ENCODE measurements around the gene UGT1A1. TPM values are rescaled to one million over a fixed set of nuclear protein-coding genes. Genes with fewer than 3 reads are reported as not detected.
A peak's percentile ranks its signal among the peaks of the same experiment; 100 is the strongest.
"Not testable (repeated sequence)": the region's sequence is repeated elsewhere in the genome, so short reads cannot be mapped to it uniquely, and the experiment has no call there.

UGT1A1 gene
- total RNA-seq, 4 donors from 2014 or later, result 1.7 to 72.9 (median 26.9) TPM

DNA sequence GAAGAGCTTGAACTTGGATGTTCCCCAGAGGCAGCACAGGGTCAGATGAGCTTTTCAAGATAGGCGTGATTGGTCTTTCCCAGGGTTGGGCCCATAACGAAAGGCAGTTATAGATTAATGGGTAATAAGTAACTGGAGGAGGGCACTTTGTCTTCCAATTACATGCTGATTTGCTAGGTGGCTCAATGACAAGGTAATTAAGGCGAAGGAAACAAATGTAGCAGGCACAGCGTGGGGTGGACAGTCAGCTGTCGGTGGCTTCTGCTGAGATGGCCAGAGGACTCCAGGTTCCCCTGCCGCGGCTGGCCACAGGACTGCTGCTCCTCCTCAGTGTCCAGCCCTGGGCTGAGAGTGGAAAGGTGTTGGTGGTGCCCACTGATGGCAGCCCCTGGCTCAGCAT, 41.5 kb upstream of the UGT1A1 start, which contains the start of gene UGT1A4:
Gene UGT1A4 (plus strand): TSS at position 185 of the 400 bp plus-strand sequence. CDS start 85 bp downstream, at position 270.
- H3K36me3 ChIP-seq, result no peaks in the 10 kb centered on the region
- H3K27ac ChIP-seq, result no peak within 1 kb of the TSS
- peak within 1 kb of the TSS in 1 of 4 donors; percentile 6 for H3K4me3 ChIP-seq
- H3K4me1 ChIP-seq, result no peaks in the 10 kb centered on the region
- H3K27me3 ChIP-seq, result no peaks in the 10 kb centered on the region
- no peak for DNase-seq
- H3K9me3 ChIP-seq, result no peaks in the 10 kb centered on the region
- TF ChIP-seq, protein P1, sequence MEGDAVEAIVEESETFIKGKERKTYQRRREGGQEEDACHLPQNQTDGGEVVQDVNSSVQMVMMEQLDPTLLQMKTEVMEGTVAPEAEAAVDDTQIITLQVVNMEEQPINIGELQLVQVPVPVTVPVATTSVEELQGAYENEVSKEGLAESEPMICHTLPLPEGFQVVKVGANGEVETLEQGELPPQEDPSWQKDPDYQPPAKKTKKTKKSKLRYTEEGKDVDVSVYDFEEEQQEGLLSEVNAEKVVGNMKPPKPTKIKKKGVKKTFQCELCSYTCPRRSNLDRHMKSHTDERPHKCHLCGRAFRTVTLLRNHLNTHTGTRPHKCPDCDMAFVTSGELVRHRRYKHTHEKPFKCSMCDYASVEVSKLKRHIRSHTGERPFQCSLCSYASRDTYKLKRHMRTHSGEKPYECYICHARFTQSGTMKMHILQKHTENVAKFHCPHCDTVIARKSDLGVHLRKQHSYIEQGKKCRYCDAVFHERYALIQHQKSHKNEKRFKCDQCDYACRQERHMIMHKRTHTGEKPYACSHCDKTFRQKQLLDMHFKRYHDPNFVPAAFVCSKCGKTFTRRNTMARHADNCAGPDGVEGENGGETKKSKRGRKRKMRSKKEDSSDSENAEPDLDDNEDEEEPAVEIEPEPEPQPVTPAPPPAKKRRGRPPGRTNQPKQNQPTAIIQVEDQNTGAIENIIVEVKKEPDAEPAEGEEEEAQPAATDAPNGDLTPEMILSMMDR (IDR thresholded peaks at IDR 0.05), result no peak
- TF ChIP-seq POLR2A (IDR thresholded peaks at IDR 0.05), result no peak

DNA sequence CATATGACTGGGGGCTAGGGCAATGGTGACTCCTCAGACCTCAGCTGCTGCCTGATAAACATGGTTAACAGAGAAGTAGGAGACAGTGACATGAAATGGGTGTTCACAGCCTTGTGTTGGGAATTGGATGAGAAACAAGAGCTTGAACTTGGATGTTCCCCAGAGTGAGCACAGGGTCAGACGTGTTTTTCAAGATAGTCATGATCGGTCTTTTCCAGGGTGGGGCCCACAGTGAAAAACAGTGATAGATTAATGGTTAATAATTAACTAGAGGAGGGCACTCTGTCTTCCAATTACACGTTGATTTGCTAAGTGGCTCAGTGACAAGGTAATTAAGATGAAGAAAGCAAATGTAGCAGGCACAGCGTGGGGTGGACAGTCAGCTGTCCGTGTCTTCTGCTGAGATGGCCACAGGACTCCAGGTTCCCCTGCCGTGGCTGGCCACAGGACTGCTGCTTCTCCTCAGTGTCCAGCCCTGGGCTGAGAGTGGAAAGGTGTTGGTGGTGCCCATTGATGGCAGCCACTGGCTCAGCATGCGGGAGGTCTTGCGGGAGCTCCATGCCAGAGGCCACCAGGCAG, 31.3 kb upstream of the UGT1A1 start, which contains the start of gene UGT1A3:
Gene UGT1A3 (plus strand): TSS at position 320 of the 579 bp plus-strand sequence. CDS start 85 bp downstream, at position 405.
- no peaks in the 10 kb centered on the region for H3K9me3 ChIP-seq
- no peak for TF ChIP-seq POLR2A (IDR thresholded peaks at IDR 0.05)
- TF ChIP-seq, protein P1 (IDR thresholded peaks at IDR 0.05), result no peak
- H3K27me3 ChIP-seq, result no peaks in the 10 kb centered on the region
- no peak for DNase-seq
- H3K27ac ChIP-seq, result no peak within 1 kb of the TSS
- no peak within 1 kb of the TSS for H3K4me3 ChIP-seq
- no peaks in the 10 kb centered on the region for H3K36me3 ChIP-seq
- no peaks in the 10 kb centered on the region for H3K4me1 ChIP-seq

DNA sequence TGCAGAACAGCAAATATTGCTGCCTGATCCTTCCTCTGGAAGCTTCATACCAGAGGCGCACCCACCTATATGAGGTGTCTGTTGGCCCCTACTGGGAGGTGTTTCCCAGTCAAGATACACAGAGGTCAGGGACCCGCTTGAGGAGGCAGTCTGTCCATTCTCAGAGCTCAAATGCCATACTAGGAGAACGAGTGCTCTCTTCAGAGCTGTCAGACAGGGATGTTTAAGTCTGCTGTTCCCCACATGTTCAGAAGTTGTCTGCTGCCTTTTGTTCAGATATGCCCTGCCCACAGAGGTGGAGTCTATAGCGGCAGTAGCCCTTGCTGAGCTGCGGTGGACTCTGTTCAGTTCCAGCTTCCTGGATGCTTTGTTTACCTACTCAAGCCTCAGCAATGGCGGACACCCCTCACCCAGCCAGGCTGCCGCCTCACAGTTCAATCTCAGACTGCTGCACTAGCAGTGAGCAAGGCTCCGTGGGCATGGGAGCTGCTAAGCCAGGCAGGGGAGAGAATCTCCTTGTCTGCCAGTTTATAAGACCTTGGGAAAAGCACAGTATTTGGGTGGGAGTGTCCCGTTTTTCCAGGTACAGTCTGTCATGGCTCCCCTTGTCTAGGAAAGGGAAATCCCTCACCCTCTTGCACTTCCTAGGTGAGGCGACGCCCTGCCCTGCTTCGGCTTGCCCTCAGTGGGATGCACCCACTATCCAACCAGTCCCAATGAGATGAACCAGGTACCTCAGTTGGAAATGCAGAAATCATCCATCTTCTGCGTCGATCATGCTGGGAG, 23.0 kb upstream of the UGT1A1 start:
- H3K4me1 ChIP-seq, H3K27me3 ChIP-seq, H3K9me3 ChIP-seq, H3K36me3 ChIP-seq: not testable (repeated sequence)
- H3K27ac ChIP-seq, result peak overlapping the region in 2 of 4 donors; percentile 27 to 46
- peak in 2 of 3 donors; percentile 68 to 71 for DNase-seq
- peak overlapping the region in 2 of 4 donors; percentile 4 to 21 for H3K4me3 ChIP-seq

DNA sequence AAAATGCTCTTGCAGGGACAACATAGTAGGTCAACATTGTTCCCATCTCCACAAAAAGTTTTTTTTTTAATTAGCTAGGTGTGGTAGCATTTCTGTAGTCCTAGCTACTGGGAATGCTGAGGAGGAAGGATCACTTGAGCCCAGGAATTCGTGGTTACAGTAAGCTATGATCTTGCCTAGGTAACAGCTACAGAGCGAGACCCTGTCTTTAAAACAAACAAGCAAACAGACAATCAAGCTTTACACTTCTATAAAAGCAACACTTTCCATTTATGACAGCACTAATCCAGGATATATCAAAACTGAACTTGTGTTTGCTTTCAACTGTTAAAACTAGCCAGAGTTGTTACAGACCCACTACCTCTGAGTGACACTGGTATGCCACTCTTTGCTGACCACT, 19.2 kb upstream of the UGT1A1 start:
- no peak for DNase-seq
- Histone ChIP-seq H3K9me3 (no peaks in the 10 kb centered on the region), H3K4me3 (no peak overlapping the region), H3K27ac (no peak overlapping the region), H3K36me3 (no peaks in the 10 kb centered on the region), H3K27me3 (no peaks in the 10 kb centered on the region), H3K4me1 (peaks cover 0 to 3% (median 0%) of the 10 kb centered on the region in 4 donors)
- no peak for TF ChIP-seq POLR2A (IDR thresholded peaks at IDR 0.05)
- TF ChIP-seq, protein P1 (IDR thresholded peaks at IDR 0.05), result no peak

DNA sequence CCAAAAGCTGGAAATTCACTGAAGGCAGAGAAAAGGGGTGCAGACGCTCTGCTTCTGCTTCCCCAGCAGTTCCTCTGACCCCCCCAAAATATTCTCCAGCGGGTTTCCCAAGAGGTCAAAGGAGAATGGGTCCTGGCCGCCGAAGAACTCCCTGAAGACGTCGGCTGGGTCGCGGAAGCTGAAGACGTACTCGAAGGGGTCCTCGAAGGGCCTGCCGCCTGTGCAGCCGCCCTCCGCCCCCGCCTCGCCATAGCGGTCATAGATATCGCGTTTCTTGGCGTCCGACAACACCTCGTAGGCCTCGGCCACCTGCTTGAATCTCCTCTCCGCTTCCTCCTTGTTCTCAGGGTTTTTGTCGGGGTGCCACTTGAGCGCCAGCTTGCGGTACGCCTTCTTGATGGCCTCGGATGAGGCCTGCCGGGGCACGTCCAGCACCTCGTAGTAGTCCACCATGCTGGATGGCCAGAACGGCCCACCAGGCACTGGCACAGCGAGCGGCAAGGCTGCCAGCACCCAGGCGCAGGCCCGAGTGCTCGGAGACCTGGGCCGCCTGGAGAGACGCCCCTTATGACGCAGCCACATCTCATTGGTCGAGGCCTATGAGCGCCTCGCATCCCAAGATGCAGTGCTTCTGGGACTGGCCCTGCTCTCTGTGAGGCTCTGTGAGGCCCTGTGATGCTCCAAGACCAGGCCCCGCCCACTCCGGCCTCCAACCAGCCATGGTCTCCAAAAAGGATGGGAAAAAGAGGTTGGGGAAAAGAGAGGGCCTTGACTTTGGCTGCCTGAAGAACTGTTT, 16.4 kb upstream of the UGT1A1 start:
- no peak overlapping the region for H3K4me3 ChIP-seq
- DNase-seq, result no peak
- no peaks in the 10 kb centered on the region for H3K9me3 ChIP-seq
- H3K27ac ChIP-seq, result no peak overlapping the region
- peaks cover 0 to 3% (median 0%) of the 10 kb centered on the region in 4 donors for H3K4me1 ChIP-seq
- H3K27me3 ChIP-seq, result no peaks in the 10 kb centered on the region
- H3K36me3 ChIP-seq, result no peaks in the 10 kb centered on the region
- TF ChIP-seq, protein P1 (IDR thresholded peaks at IDR 0.05), result no peak
- no peak for TF ChIP-seq POLR2A (IDR thresholded peaks at IDR 0.05)

Data from Peyer's patch (tissue), 4 donors.